ENCODE measurements around the gene ZNF565.

Gene ZNF565

DNA sequence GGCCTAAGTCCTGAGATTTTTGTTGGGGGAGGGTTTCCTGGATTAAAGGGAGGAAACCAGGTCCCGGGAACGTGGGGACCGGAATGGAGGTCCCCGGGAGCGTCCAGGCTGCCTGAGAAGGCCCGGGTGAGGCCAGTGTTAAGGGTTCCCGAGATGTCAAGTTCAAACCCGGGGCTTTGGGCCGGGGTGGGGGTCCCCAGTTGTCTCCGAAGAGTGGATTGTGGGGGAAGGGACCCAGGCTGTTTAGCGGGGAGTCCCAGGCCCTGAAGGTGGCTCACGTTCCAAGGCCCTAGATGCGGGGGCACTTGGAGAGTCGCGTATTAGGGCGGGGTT lies 62.5 kb downstream of the ZNF565 start:
- Mint-ChIP-seq H3K9me3 (no peaks in the 10 kb centered on the region), H3K4me1 (ENCODE audit: low read depth in 2 of 2) (peaks cover 11 to 12% of the 10 kb centered on the region in 2 donors), H3K36me3 (ENCODE audit: insufficient read depth) (peaks cover 31% of the 10 kb centered on the region), H3K27me3 (no peaks in the 10 kb centered on the region), H3K27ac (no peak overlapping the region), H3K4me3 (no peak overlapping the region)
- ATAC-seq (replicated peaks) = no peak
- DNase-seq = no peak

- DNase-seq (no peak), ATAC-seq (replicated peaks) (no peak)
- H3K4me1 Mint-ChIP-seq (ENCODE audit: low read depth in 2 of 2) = peaks cover 13% of the 10 kb centered on the region in 2 donors
These were observed 63.1 kb downstream of the ZNF565 start for GRCh38 chr19:36151144-36152018.

DNA sequence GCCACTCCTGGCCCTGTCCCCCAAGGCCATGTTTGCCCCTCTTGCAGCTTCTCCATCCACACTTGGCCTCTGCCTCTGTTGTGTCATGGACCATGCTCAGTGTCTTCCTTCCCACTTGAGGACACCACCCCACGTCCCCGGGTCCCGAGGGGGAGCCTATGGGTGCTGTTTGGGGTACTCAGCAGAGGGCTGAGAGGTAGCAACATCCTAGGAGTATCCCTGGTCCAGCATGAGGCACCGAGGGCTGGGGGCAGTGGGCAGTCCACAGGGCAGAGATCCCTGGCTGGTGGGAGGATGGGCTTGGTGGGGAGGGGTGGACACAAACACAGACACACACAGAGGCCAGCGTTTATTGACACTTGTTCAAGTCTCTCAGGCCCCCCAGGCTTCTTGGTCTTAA lies 63.9 kb downstream of the ZNF565 start:
- H3K27ac Mint-ChIP-seq = peak overlapping the region in 1 of 2 donors; percentile 67
- peaks cover 44% of the 10 kb centered on the region for H3K36me3 Mint-ChIP-seq (ENCODE audit: insufficient read depth)
- H3K27me3 Mint-ChIP-seq = no peaks in the 10 kb centered on the region
- H3K4me1 Mint-ChIP-seq (ENCODE audit: low read depth in 2 of 2) = peaks cover 12 to 15% of the 10 kb centered on the region in 2 donors
- no peak for DNase-seq
- ATAC-seq (replicated peaks) = no peak
- no peak overlapping the region for H3K4me3 Mint-ChIP-seq
- H3K9me3 Mint-ChIP-seq = no peaks in the 10 kb centered on the region

More at GRCh38 chr19:36151144-36152018, 63.1 kb downstream of the ZNF565 start:
- H3K4me3 Mint-ChIP-seq = no peak overlapping the region
- peaks cover 37% of the 10 kb centered on the region for H3K36me3 Mint-ChIP-seq (ENCODE audit: insufficient read depth)
- H3K27me3 Mint-ChIP-seq = no peaks in the 10 kb centered on the region
- H3K9me3 Mint-ChIP-seq = no peaks in the 10 kb centered on the region
- H3K27ac Mint-ChIP-seq = no peak overlapping the region

- no peaks in the 10 kb centered on the region for H3K9me3 Mint-ChIP-seq
- no peak overlapping the region for H3K4me3 Mint-ChIP-seq
- peak overlapping the region; percentile 67 to 77 for H3K27ac Mint-ChIP-seq
- H3K4me1 Mint-ChIP-seq (ENCODE audit: low read depth in 2 of 2) = peaks cover 12 to 15% of the 10 kb centered on the region in 2 donors
- H3K27me3 Mint-ChIP-seq = no peaks in the 10 kb centered on the region
- DNase-seq = no peak
- peaks cover 52% of the 10 kb centered on the region for H3K36me3 Mint-ChIP-seq (ENCODE audit: insufficient read depth)
- no peak for ATAC-seq (replicated peaks)
These were observed 64.6 kb downstream of the ZNF565 start for GRCh38 chr19:36149673-36150406.

DNA sequence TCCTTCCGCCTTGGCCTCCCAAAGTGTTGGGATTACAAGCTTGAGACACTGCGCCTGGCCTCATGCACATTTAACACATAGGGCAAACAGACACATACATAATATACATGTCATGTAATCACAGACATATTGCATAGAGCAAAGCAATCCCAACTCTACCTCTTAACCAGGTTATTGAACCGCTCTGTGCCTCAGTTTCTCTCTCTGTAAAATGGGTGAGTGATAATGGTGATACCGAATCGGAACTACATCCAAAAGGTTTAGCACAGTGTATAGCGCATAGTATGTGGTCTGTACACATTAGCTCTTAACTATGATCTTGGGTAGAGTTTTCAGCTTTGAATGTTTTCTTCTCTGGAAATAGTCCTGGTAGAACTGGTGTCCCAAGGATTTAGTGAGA lies 69.8 kb downstream of the ZNF565 start:
- DNase-seq (no peak), ATAC-seq (replicated peaks) (no peak)
- Mint-ChIP-seq H3K36me3 (ENCODE audit: insufficient read depth) (peaks cover 86% of the 10 kb centered on the region), H3K27me3 (no peaks in the 10 kb centered on the region), H3K4me3 (no peak overlapping the region), H3K9me3 (no peaks in the 10 kb centered on the region), H3K4me1 (ENCODE audit: low read depth in 2 of 2) (peaks cover 22 to 25% of the 10 kb centered on the region in 2 donors), H3K27ac (no peak overlapping the region)

DNA sequence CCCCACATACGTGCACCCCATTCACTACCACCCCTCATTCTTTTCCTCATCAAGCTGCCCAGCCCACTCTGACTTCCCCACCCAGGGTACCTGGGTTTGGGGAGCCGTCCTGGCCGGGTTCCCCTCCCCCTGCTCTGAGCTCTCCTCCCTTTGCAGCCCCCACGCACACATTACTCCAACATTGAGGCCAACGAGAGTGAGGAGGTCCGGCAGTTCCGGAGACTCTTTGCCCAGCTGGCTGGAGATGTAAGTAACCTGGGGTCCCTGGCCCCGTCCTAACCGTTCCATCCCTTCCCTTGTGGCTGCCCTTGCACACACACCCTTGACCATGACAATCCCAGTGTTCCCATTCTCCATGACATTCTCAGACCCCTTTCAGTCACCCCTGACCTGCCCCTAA lies 72.0 kb downstream of the ZNF565 start:
- H3K27ac Mint-ChIP-seq = peak overlapping the region in 1 of 2 donors; percentile 38
- ATAC-seq (replicated peaks) = no peak
- DNase-seq = no peak
- peaks cover 77% of the 10 kb centered on the region for H3K36me3 Mint-ChIP-seq (ENCODE audit: insufficient read depth)
- no peaks in the 10 kb centered on the region for H3K9me3 Mint-ChIP-seq
- H3K4me3 Mint-ChIP-seq = peak overlapping the region; percentile 2 to 27
- H3K27me3 Mint-ChIP-seq = no peaks in the 10 kb centered on the region
- H3K4me1 Mint-ChIP-seq (ENCODE audit: low read depth in 2 of 2) = peaks cover 22 to 25% of the 10 kb centered on the region in 2 donors

DNA sequence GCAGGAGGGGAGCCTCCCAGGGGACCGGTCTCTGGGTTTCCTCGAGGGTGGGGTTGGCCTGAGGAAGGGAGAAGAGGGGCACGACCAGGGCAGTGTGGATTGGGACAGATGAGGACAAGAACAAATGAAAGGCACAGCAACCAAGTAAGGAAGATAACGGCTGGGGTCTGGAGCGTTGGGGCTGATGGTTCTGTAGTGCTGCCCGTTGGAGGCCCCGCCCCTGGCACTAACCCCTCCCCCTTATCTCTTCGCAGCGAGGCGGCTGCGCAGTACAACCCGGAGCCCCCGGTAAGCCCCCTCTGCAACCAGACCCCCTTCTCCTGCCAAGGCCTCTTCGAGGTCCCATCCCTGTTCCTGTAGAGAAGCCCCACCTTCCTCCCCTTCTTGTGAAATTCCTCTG lies 72.4 kb downstream of the ZNF565 start:
- H3K27ac Mint-ChIP-seq = peak overlapping the region; percentile 87 to 91
- DNase-seq (no peak), ATAC-seq (replicated peaks) (no peak)
- H3K27me3 Mint-ChIP-seq = no peaks in the 10 kb centered on the region
- peaks cover 73% of the 10 kb centered on the region for H3K36me3 Mint-ChIP-seq (ENCODE audit: insufficient read depth)
- peaks cover 22 to 23% of the 10 kb centered on the region in 2 donors for H3K4me1 Mint-ChIP-seq (ENCODE audit: low read depth in 2 of 2)
- no peaks in the 10 kb centered on the region for H3K9me3 Mint-ChIP-seq
- peak overlapping the region in 1 of 2 donors; percentile 96 for H3K4me3 Mint-ChIP-seq

DNA sequence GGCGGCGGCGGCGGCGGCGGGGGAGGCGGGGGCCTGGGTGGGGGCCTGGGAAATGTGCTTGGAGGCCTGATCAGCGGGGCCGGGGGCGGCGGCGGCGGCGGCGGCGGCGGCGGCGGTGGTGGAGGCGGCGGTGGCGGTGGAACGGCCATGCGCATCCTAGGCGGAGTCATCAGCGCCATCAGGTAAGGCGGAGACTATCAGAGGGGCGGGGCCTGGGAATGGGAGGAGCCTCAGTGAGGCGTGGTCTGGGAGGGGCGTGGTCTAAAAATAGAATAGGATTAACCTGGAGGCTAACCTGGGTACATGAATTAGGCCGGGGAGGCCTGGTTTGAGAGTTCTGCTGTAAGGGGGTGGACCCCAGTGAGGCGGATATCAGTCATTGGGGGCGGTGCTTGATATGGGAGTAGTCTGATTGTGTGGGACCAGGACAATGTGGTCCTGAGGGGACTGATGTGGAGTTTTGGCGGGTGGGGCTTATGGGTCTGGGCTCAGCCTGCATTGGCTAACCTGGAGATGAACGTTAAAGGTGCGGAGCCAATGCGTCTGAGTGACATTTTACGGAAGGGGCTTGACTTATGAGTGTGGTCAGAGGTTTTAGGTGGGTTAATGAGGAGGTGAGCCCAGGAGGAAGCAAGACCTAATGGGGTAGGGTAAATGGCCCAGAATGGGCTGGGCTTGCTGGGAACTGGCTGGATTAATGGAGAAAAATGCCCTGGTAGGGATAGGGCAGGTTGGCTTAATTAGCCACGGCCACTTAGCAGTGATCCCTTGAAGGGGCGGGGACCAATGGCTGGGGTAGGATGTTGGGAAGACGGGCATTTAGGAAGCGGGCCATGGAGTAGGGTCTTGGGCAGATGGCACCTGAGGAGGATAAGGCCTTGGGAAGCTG lies 73.2 kb downstream of the ZNF565 start:
- peak overlapping the region; percentile 87 to 91 for H3K27ac Mint-ChIP-seq
- no peaks in the 10 kb centered on the region for H3K9me3 Mint-ChIP-seq
- H3K4me1 Mint-ChIP-seq (ENCODE audit: low read depth in 2 of 2) = peaks cover 19 to 24% of the 10 kb centered on the region in 2 donors
- DNase-seq = peak; percentile 91 to 97 (median 92)
- peak overlapping the region; percentile 96 to 97 for H3K4me3 Mint-ChIP-seq
- peaks cover 66% of the 10 kb centered on the region for H3K36me3 Mint-ChIP-seq (ENCODE audit: insufficient read depth)
- ATAC-seq (replicated peaks) = peak; percentile 71
- H3K27me3 Mint-ChIP-seq = no peaks in the 10 kb centered on the region

GRCh38 chr19:36140304-36141038 lies 74.0 kb downstream of the ZNF565 start:
- DNase-seq = peak in 2 of 3 experiments; percentile 25 to 37
- H3K4me3 Mint-ChIP-seq = peak overlapping the region; percentile 96 to 97
- H3K36me3 Mint-ChIP-seq (ENCODE audit: insufficient read depth) = peaks cover 58% of the 10 kb centered on the region
- H3K4me1 Mint-ChIP-seq (ENCODE audit: low read depth in 2 of 2) = peaks cover 18 to 23% of the 10 kb centered on the region in 2 donors
- ATAC-seq (replicated peaks) = peak; percentile 19
- peak overlapping the region; percentile 87 to 91 for H3K27ac Mint-ChIP-seq
- no peaks in the 10 kb centered on the region for H3K9me3 Mint-ChIP-seq
- no peaks in the 10 kb centered on the region for H3K27me3 Mint-ChIP-seq

DNA sequence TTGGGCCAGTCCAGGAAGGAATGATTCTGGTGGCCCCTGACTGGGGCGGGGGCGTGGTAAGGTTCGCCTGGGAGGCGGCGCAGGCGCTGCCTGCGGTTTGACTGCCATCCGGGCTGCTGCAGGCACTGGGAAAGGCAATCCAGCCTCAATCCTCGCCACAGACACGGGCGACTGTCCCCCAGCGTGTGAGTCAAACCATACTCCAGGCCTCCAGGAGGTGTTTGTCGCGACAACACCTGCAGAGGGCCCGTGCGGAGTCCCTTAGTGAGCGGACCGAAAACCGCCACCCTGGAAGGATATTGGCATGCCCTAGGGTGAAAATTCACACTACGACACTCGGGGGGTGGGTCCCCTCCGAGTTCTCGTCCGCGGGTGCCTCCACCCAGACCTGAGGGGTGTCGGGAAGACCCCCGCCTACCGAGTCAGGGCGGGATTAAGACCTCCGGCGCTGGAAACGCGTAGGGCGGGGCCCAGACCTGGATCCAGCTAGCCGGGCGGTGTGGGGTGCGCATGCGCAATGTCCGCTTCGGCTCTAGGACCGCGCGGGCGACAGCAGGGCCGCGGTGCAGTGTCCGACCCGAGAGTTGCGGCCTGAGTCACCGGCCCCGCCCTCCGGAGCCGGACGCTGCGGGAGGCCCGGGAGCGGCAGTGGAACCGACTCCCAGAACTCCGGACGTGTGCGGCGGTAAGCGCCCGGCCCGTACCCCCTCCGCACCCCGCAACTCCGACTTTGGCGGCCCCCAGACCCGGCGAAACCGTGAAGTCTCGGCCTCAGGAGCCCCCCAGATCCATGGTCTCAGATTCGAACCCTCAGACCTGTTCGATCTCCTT lies 74.8 kb downstream of the ZNF565 start, which contains the start of gene CAPNS1:
Gene CAPNS1, plus strand, starts transcription at position 594 of the 831 bp plus-strand sequence. CDS start 946 bp downstream, outside the sequence.
- Mint-ChIP-seq H3K4me3 (peak within 1 kb of the TSS; percentile 96 to 97), H3K27ac (peak within 1 kb of the TSS; percentile 87 to 91), H3K36me3 (ENCODE audit: insufficient read depth) (peaks cover 50% of the 10 kb centered on the region), H3K9me3 (no peaks in the 10 kb centered on the region), H3K4me1 (ENCODE audit: low read depth in 2 of 2) (peaks cover 18 to 23% of the 10 kb centered on the region in 2 donors), H3K27me3 (no peaks in the 10 kb centered on the region)
- DNase-seq = peak; percentile 83 to 87 (median 86)
- ATAC-seq (replicated peaks) = peak; percentile 72

DNA sequence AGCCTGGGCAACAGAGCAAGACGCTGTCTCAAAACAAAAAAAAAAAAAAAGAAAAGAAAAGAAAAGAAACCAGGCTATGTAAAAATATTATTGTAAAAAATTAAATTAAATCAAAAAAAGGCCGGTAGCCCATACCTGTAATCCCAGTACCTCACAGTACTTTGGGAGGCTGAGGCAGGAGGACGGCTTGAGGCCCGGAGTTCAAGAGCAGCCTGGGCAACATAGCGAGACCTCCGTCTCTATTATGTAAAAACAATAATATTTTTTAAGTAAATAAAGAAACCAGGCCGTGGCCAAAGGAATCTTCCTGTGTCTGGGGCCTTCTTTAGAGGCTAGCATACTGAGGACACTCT lies 75.4 kb downstream of the ZNF565 start:
- H3K27ac Mint-ChIP-seq = peak overlapping the region; percentile 87 to 91
- no peaks in the 10 kb centered on the region for H3K9me3 Mint-ChIP-seq
- H3K4me1 Mint-ChIP-seq (ENCODE audit: low read depth in 2 of 2) = peaks cover 18 to 23% of the 10 kb centered on the region in 2 donors
- peak overlapping the region; percentile 96 to 97 for H3K4me3 Mint-ChIP-seq
- no peaks in the 10 kb centered on the region for H3K27me3 Mint-ChIP-seq
- no peak for DNase-seq
- ATAC-seq (replicated peaks) = no peak
- peaks cover 45% of the 10 kb centered on the region for H3K36me3 Mint-ChIP-seq (ENCODE audit: insufficient read depth)

All from effector memory CD8-positive, alpha-beta T cell (primary cell).